Smooth muscle cell (in vitro differentiated cells): Measurements from ENCODE around the gene CD52. TPM values are rescaled to one million over a fixed set of nuclear protein-coding genes. Genes with fewer than 3 reads are reported as not detected.
A peak's percentile ranks its signal among the peaks of the same experiment; 100 is the strongest.

ENCODE experiments used
- DNase-seq: peaks from one replicate; lab custom pipeline; 2025; ENCODE audit not compliant: unreplicated experiment; lab: John Stamatoyannopoulos, UW
- H2AFZ ChIP-seq: fragments of 200-600 bp; sonication (generic); 2 replicates; pipeline ENCODE4 v1.6.0; 2016; ENCODE audit warnings: antibody characterized with exemption, low read depth, mild to moderate bottlenecking
- H3F3A ChIP-seq: fragments of 200-600 bp; sonication (generic); 2 replicates; pipeline ENCODE4 v1.6.0; 2017; ENCODE audit warnings: antibody characterized with exemption, low read depth
- H3K27ac ChIP-seq: fragments of 200-600 bp; sonication (generic); 2 replicates; pipeline ENCODE4 v1.5.1; 2016; ENCODE audit warnings: low read depth, mild to moderate bottlenecking
- H3K27me3 ChIP-seq: fragments of 200-600 bp; sonication (generic); 2 replicates; pipeline ENCODE4 v1.6.1; 2016; ENCODE audit warnings: low read depth, mild to moderate bottlenecking
- H3K36me3 ChIP-seq: fragments of 200-600 bp; sonication (generic); 2 replicates; pipeline ENCODE4 v1.5.1; 2016; ENCODE audit warnings: low read depth
- H3K4me1 ChIP-seq: fragments of 200-600 bp; sonication (generic); 2 replicates; pipeline ENCODE4 v1.5.1; 2016; ENCODE audit warnings: low read depth
- H3K4me2 ChIP-seq: fragments of 200-600 bp; sonication (generic); 2 replicates; pipeline ENCODE4 v1.6.0; 2016; ENCODE audit warnings: mild to moderate bottlenecking
- H3K4me3 ChIP-seq: fragments of 200-600 bp; sonication (generic); 2 replicates; pipeline ENCODE4 v1.5.1; 2016; ENCODE audit warnings: mild to moderate bottlenecking
- H3K79me2 ChIP-seq: fragments of 200-600 bp; sonication (generic); 2 replicates; pipeline ENCODE4 v1.6.0; 2016; ENCODE audit warnings: low read depth, mild to moderate bottlenecking
- H3K9ac ChIP-seq: fragments of 200-600 bp; sonication (generic); 2 replicates; pipeline ENCODE4 v1.6.0; 2016; ENCODE audit warnings: low read depth
- H3K9me3 ChIP-seq: fragments of 200-600 bp; sonication (generic); replicated peaks from 2 replicates; pipeline ENCODE4 v1.5.1; 2016; ENCODE audit warnings: low read depth
- H4K20me1 ChIP-seq: fragments of 200-600 bp; sonication (generic); 2 replicates; pipeline ENCODE4 v1.6.0; 2016; ENCODE audit warnings: low read depth
- CTCF ChIP-seq: fragments of 200-600 bp; sonication (generic); IDR thresholded peaks from 2 replicates; pipeline ENCODE4 v1.5.1; 2017; ENCODE audit warnings: borderline replicate concordance, mild to moderate bottlenecking, antibody characterized with exemption; ENCODE audit not compliant: insufficient read depth, poor library complexity, severe bottlenecking
- WGBS: methylation state at CpG from one replicate; pipeline ENCODE4 v1.1.7; 2016; ENCODE audit warnings: low lambda C conversion rate; 5-methylcytosine and 5-hydroxymethylcytosine counted together
- polyA plus RNA-seq: library from polyadenylated mRNA; unstranded; fragments of >200 nt; fragmentation: Nextera tagmentation; extraction: Ambion mirVana; gene quantifications from 2 replicates; pipeline ENCODE4 v1.2.1, GENCODE V29; 2016
- total RNA-seq: library from RNA; depleted of rRNA; stranded (reverse); fragments of >200 nt; gene quantifications from 2 replicates; pipeline ENCODE4 v1.2.3, GENCODE V29; 2014

Gene CD52
- total and polyA plus RNA-seq, 2 experiments from 2014 or later, result 0.39 TPM; not detected in 1

DNA sequence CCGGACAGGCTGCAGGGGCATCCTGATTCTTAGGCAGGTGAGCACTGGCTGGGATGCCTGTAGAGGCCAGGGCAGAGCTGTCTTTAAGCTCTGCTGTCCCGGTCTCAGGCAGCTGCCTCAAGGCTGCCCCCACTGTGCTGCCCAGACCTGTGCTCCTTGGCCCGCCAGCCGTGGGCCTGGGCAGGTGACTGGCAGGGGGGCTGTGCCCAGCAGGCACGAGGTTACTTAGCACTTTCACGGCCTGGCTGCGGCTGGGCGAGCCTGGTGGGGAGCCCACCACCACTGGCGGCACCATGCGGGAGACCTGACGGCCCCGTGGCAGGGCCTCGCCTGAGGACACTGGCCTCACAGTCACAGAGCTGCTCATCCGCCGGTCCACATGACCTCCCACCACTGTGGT, 28.0 kb downstream of the CD52 start:
- no peak for TF ChIP-seq CTCF
- Histone ChIP-seq H3K4me2 (no peak overlapping the region), H3K79me2 (no peaks in the 10 kb centered on the region), H3F3A (peaks cover 3% of the 10 kb centered on the region), H2AFZ (no peak overlapping the region), H3K27me3 (no peaks in the 10 kb centered on the region), H3K4me1 (peaks cover 3% of the 10 kb centered on the region), H3K27ac (no peak overlapping the region), H3K9me3 (no peaks in the 10 kb centered on the region), H3K4me3 (no peak overlapping the region), H3K36me3 (no peaks in the 10 kb centered on the region), H4K20me1 (no peaks in the 10 kb centered on the region), H3K9ac (no peak overlapping the region)
- 95% methylated on average over 15 of the region's 15 CpGs for WGBS
- no peak for DNase-seq

DNA sequence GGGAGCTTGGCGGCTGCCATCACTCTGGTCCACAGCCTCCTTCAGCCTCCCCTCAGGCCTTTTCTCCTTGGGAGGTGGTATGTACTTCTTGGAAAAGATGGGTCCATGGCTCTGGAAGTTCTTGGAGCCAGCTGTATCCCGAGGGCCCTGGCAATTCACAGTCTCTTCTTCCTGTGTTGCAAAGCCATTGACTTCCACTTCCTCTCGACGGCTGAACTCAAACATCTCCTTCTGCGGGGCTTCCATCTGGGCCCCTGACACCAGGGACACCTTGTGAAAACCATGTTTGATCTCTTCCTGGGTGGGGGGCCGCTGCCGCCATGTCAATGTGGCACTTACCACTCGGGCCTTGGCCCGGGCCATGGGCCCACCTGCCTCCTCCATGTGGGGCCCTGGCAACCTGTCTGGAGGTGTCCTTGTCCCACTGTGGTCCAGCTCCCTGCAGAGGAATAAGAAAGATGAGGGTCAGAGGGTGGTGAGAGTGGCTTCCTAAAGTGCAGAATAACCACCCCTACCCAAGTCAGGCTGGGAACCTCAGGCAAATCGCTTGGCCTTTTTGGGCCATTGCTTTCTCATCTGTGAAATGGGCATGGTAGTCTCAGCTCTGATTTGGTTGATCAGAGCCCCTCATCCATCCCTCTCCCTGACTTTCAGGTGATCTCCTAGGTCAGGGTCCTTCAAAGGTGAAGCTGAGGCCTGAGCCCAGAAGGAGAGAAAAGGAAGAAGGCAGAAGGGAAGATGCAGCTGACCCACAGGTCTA, 28.7 kb downstream of the CD52 start:
- Histone ChIP-seq H3F3A (peaks cover 3% of the 10 kb centered on the region), H3K4me1 (peaks cover 11% of the 10 kb centered on the region), H3K4me2 (no peak overlapping the region), H3K27me3 (no peaks in the 10 kb centered on the region), H2AFZ (no peak overlapping the region), H3K27ac (no peak overlapping the region), H3K79me2 (no peaks in the 10 kb centered on the region), H3K9ac (no peak overlapping the region), H3K9me3 (no peaks in the 10 kb centered on the region), H4K20me1 (no peaks in the 10 kb centered on the region), H3K36me3 (no peaks in the 10 kb centered on the region), H3K4me3 (no peak overlapping the region)
- 87% methylated on average over 10 of the region's 10 CpGs for WGBS
- TF ChIP-seq CTCF, result no peak
- DNase-seq, result no peak

DNA sequence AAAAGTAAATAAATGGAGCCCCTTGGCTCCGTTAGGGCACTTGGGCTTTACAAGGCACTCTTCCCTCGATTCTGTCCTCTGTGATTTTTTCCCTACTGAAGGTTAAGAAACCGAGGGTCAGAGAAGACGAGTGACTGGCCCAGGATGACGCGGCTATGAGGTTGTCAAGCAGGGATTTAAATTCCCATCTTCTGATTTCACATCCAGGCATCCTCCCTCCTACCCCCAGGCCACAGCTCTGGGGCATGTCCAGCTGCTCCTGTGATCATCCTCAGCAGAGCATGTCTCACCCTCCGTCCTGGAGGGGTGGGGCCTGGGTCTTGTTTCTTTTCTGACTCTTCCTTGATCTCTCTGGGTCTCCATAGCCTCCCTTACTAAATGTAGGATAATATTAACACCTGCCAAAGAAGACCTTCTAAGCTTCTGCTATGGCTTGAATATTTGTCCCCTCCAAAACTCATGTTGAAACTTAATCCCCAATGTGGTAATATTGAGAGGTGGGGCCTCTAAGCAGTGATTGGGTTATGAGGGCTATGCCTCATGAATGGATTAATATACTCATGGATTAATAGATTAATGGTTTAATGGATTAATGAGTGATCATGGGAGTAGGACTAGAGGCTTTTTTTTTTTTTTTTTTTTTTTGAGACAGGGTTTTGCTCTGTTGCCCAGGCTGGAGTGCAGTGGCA, 31.6 kb downstream of the CD52 start:
- WGBS, result 48% methylated on average over 7 of the region's 7 CpGs
- no peaks in the 10 kb centered on the region for H4K20me1 ChIP-seq
- peaks cover 3% of the 10 kb centered on the region for H3F3A ChIP-seq
- no peaks in the 10 kb centered on the region for H3K9me3 ChIP-seq
- H3K79me2 ChIP-seq, result no peaks in the 10 kb centered on the region
- H3K27ac ChIP-seq, result peak overlapping the region; percentile 84
- TF ChIP-seq CTCF, result no peak
- DNase-seq, result no peak
- H3K36me3 ChIP-seq, result no peaks in the 10 kb centered on the region
- no peaks in the 10 kb centered on the region for H3K27me3 ChIP-seq
- peaks cover 14% of the 10 kb centered on the region for H3K4me1 ChIP-seq
- no peak overlapping the region for H3K4me2 ChIP-seq
- H2AFZ ChIP-seq, result no peak overlapping the region
- no peak overlapping the region for H3K9ac ChIP-seq
- H3K4me3 ChIP-seq, result no peak overlapping the region
